ENCODE measurements around the gene S100A8.
"Not testable (repeated sequence)": the region's sequence is repeated elsewhere in the genome, so short reads cannot be mapped to it uniquely, and the experiment has no call there.

The S100A8 gene

GRCh38 chr1:153390938-153391710 lies at the start of gene S100A8:
Gene S100A8 (minus strand): TSS chr1:153391073. CDS start chr1:153390535, 538 bp downstream.
- no peak for DNase-seq

- DNase-seq, result no peak
These were observed 48.4 kb upstream of the S100A8 start for GRCh38 chr1:153439273-153439672.

GRCh38 chr1:153438599-153438998 lies 47.7 kb upstream of the S100A8 start:
- DNase-seq, result no peak

GRCh38 chr1:153437236-153437635 lies 46.4 kb upstream of the S100A8 start:
- DNase-seq, result no peak

- DNase-seq, result no peak
These were observed 44.0 kb upstream of the S100A8 start for GRCh38 chr1:153434746-153435455.

GRCh38 chr1:153432874-153433681 lies 42.2 kb upstream of the S100A8 start:
- no peak for DNase-seq

GRCh38 chr1:153431928-153432327 lies 41.1 kb upstream of the S100A8 start:
- DNase-seq, result no peak

GRCh38 chr1:153431427-153431826 lies 40.6 kb upstream of the S100A8 start:
- no peak for DNase-seq

- no peak for DNase-seq
These were observed 40.1 kb upstream of the S100A8 start for GRCh38 chr1:153431002-153431401.

GRCh38 chr1:153430561-153430960 lies 39.7 kb upstream of the S100A8 start:
- no peak for DNase-seq

- DNase-seq, result no peak
These were observed 39.3 kb upstream of the S100A8 start for GRCh38 chr1:153430166-153430553.

- no peak for DNase-seq
These were observed 38.6 kb upstream of the S100A8 start for GRCh38 chr1:153429266-153430165.

- no peak for DNase-seq
These were observed 37.9 kb upstream of the S100A8 start for GRCh38 chr1:153428791-153429190.

- no peak for DNase-seq
These were observed 37.3 kb upstream of the S100A8 start for GRCh38 chr1:153428073-153428638.

- DNase-seq, result no peak
These were observed 35.9 kb upstream of the S100A8 start for GRCh38 chr1:153426809-153427208.

- no peak for DNase-seq
These were observed 31.7 kb upstream of the S100A8 start for GRCh38 chr1:153422450-153423068.

- DNase-seq, result no peak
These were observed 29.4 kb upstream of the S100A8 start for GRCh38 chr1:153420306-153420705.

- not testable (repeated sequence) for DNase-seq
These were observed 28.5 kb upstream of the S100A8 start for GRCh38 chr1:153419436-153419793.

GRCh38 chr1:153418758-153419435 lies 28.0 kb upstream of the S100A8 start:
- DNase-seq, result not testable (repeated sequence)

GRCh38 chr1:153417136-153417888 lies 26.4 kb upstream of the S100A8 start:
- no peak for DNase-seq
